HUES48 (cell line): ENCODE data around the gene ECE2.
"Not testable (repeated sequence)": the region's sequence is repeated elsewhere in the genome, so short reads cannot be mapped to it uniquely, and the experiment has no call there.

Experiments
- H3K27ac ChIP-seq: one replicate; pipeline ENCODE4 v1.7.0; 2013; ENCODE audit warnings: low read depth, low read length, inconsistent platforms
- H3K27me3 ChIP-seq: 2 replicates; pipeline ENCODE4 v1.6.1; 2013; ENCODE audit warnings: mild to moderate bottlenecking, low read length; ENCODE audit not compliant: control insufficient read depth, insufficient read depth
- H3K36me3 ChIP-seq: 2 replicates; pipeline ENCODE4 v1.6.1; 2013; ENCODE audit warnings: low read length; ENCODE audit not compliant: control insufficient read depth, insufficient read depth
- H3K4me1 ChIP-seq: 2 replicates; pipeline ENCODE4 v1.6.1; 2013; ENCODE audit warnings: mild to moderate bottlenecking, low read length; ENCODE audit not compliant: control insufficient read depth, insufficient read depth
- H3K4me3 ChIP-seq: 2 replicates; pipeline ENCODE4 v1.5.1; 2013; ENCODE audit warnings: mild to moderate bottlenecking, low read depth, low read length
- H3K9ac ChIP-seq: 2 replicates; pipeline ENCODE4 v1.6.1; 2013; ENCODE audit warnings: mild to moderate bottlenecking, low read depth, low read length, moderate library complexity
- H3K9me3 ChIP-seq: 2 replicates; pipeline ENCODE4 v1.6.1; 2013; ENCODE audit warnings: low read length; ENCODE audit not compliant: control insufficient read depth, insufficient read depth

The ECE2 gene

GRCh38 chr3:184259878-184260723, 15.7 kb upstream of the ECE2 start:
- H3K9ac ChIP-seq, result no peak overlapping the region
- no peak overlapping the region for H3K27ac ChIP-seq
- H3K4me1 ChIP-seq, result peaks cover 6% of the 10 kb centered on the region
- no peaks in the 10 kb centered on the region for H3K9me3 ChIP-seq
- peak overlapping the region; percentile 73 for H3K4me3 ChIP-seq
- peaks cover 53% of the 10 kb centered on the region for H3K27me3 ChIP-seq
- H3K36me3 ChIP-seq, result 0 out of 2 replicates have a peak, but pooled peaks cover 5% of the 10 kb centered on the region

- no peaks in the 10 kb centered on the region for H3K9me3 ChIP-seq
- H3K27me3 ChIP-seq, result peaks cover 53% of the 10 kb centered on the region
- H3K27ac ChIP-seq, result peak overlapping the region; percentile 69
- 0 out of 2 replicates have a peak, but pooled peaks cover 5% of the 10 kb centered on the region for H3K36me3 ChIP-seq
- 0 out of 2 replicates have a peak overlapping the region, but pooled peaks have one; percentile 26 for H3K9ac ChIP-seq
- peak overlapping the region; percentile 73 for H3K4me3 ChIP-seq
- H3K4me1 ChIP-seq, result peaks cover 6% of the 10 kb centered on the region
Observed at GRCh38 chr3:184260724-184261269, 15.0 kb upstream of the ECE2 start.

- H3K27ac ChIP-seq, result peak within 1 kb of the TSS; percentile 69
- 0 out of 2 replicates have a peak, but pooled peaks cover 5% of the 10 kb centered on the region for H3K36me3 ChIP-seq
- peak within 1 kb of the TSS; percentile 73 for H3K4me3 ChIP-seq
- peaks cover 6% of the 10 kb centered on the region for H3K4me1 ChIP-seq
- H3K9me3 ChIP-seq, result no peaks in the 10 kb centered on the region
- 0 out of 2 replicates have a peak within 1 kb of the TSS, but pooled peaks have one; percentile 26 for H3K9ac ChIP-seq
- H3K27me3 ChIP-seq, result peaks cover 53% of the 10 kb centered on the region
Observed at GRCh38 chr3:184261270-184261853, 14.5 kb upstream of the ECE2 start, which contains the start of gene CAMK2N2. CAMK2N2 (minus strand) TSS chr3:184261553; CDS start chr3:184261285, 268 bp downstream.

GRCh38 chr3:184261854-184262763, 13.7 kb upstream of the ECE2 start:
- no peaks in the 10 kb centered on the region for H3K9me3 ChIP-seq
- H3K9ac ChIP-seq, result no peak overlapping the region
- peak overlapping the region; percentile 40 for H3K27ac ChIP-seq
- peaks cover 53% of the 10 kb centered on the region for H3K27me3 ChIP-seq
- peaks cover 6% of the 10 kb centered on the region for H3K4me1 ChIP-seq
- H3K36me3 ChIP-seq, result 0 out of 2 replicates have a peak, but pooled peaks cover 5% of the 10 kb centered on the region
- H3K4me3 ChIP-seq, result peak overlapping the region; percentile 64

GRCh38 chr3:184262764-184263179, 13.1 kb upstream of the ECE2 start:
- no peak overlapping the region for H3K9ac ChIP-seq
- H3K9me3 ChIP-seq, result no peaks in the 10 kb centered on the region
- H3K27ac ChIP-seq, result no peak overlapping the region
- H3K36me3 ChIP-seq, result 0 out of 2 replicates have a peak, but pooled peaks cover 5% of the 10 kb centered on the region
- peak overlapping the region; percentile 64 for H3K4me3 ChIP-seq
- peaks cover 6% of the 10 kb centered on the region for H3K4me1 ChIP-seq
- H3K27me3 ChIP-seq, result peaks cover 51% of the 10 kb centered on the region

GRCh38 chr3:184267249-184267648, 8.6 kb upstream of the ECE2 start:
- H3K36me3 ChIP-seq, H3K4me3 ChIP-seq, H3K27ac ChIP-seq, H3K9ac ChIP-seq, H3K9me3 ChIP-seq, H3K4me1 ChIP-seq: not testable (repeated sequence)
- peaks cover 13% of the 10 kb centered on the region for H3K27me3 ChIP-seq

GRCh38 chr3:184272269-184272668, 3.6 kb upstream of the ECE2 start:
- Histone ChIP-seq H3K27me3 (peaks cover 26% of the 10 kb centered on the region), H3K9ac (no peak overlapping the region), H3K4me3 (no peak overlapping the region), H3K36me3 (no peaks in the 10 kb centered on the region), H3K9me3 (no peaks in the 10 kb centered on the region), H3K27ac (no peak overlapping the region), H3K4me1 (no peaks in the 10 kb centered on the region)

- Histone ChIP-seq H3K4me3 (peak overlapping the region; percentile 45), H3K27me3 (peaks cover 30% of the 10 kb centered on the region), H3K9ac (no peak overlapping the region), H3K4me1 (no peaks in the 10 kb centered on the region), H3K9me3 (no peaks in the 10 kb centered on the region), H3K27ac (no peak overlapping the region), H3K36me3 (no peaks in the 10 kb centered on the region)
Observed at GRCh38 chr3:184275381-184275701, 481 bp upstream of the ECE2 start.

- no peaks in the 10 kb centered on the region for H3K4me1 ChIP-seq
- H3K9ac ChIP-seq, result no peak overlapping the region
- H3K36me3 ChIP-seq, result no peaks in the 10 kb centered on the region
- no peaks in the 10 kb centered on the region for H3K9me3 ChIP-seq
- no peak overlapping the region for H3K27ac ChIP-seq
- H3K4me3 ChIP-seq, result no peak overlapping the region
- peaks cover 30% of the 10 kb centered on the region for H3K27me3 ChIP-seq
Observed at GRCh38 chr3:184277366-184277765, 1.5 kb downstream of the ECE2 start.

GRCh38 chr3:184282941-184283340, 7.1 kb downstream of the ECE2 start:
- H3K9me3 ChIP-seq, result no peaks in the 10 kb centered on the region
- H3K27ac ChIP-seq, result no peak overlapping the region
- no peaks in the 10 kb centered on the region; the same call in 1 of the 2 replicates for H3K27me3 ChIP-seq
- no peaks in the 10 kb centered on the region for H3K36me3 ChIP-seq
- no peak overlapping the region for H3K9ac ChIP-seq
- H3K4me1 ChIP-seq, result no peaks in the 10 kb centered on the region
- no peak overlapping the region for H3K4me3 ChIP-seq
